HepG2 (cell line): Measurements from ENCODE around the gene ZNF281. TPM values are rescaled to one million over a fixed set of nuclear protein-coding genes. Genes with fewer than 3 reads are reported as not detected.

ENCODE experiments used
- ASH2L ChIP-seq: fragments of 300-600, 200-600 bp; sonication (generic); IDR thresholded peaks from 2 replicates; pipeline ENCODE4 v1.7.0; 2017; ENCODE audit warnings: low read depth, mild to moderate bottlenecking, moderate library complexity, mixed read lengths, low read length; ENCODE audit not compliant: insufficient read length
- CENPBD1 ChIP-seq: sonication (generic); formaldehyde crosslinking; IDR thresholded peaks from 2 replicates; pipeline ENCODE4 v1.8.0; 2022; ENCODE audit warnings: missing genetic modification reagents, low read depth, mild to moderate bottlenecking, borderline replicate concordance
- DZIP1 ChIP-seq: sonication (generic); formaldehyde crosslinking; IDR thresholded peaks from 2 replicates; pipeline ENCODE4 v1.5.0; 2020; ENCODE audit warnings: mild to moderate bottlenecking, missing genetic modification reagents
- HNRNPLL ChIP-seq: fragments of 200-400 bp; formaldehyde crosslinking; IDR thresholded peaks from 2 replicates; pipeline ENCODE4 v1.6.1; 2017; ENCODE audit warnings: mild to moderate bottlenecking, low read depth, low read length; ENCODE audit not compliant: poor library complexity, severe bottlenecking
- MIXL1 ChIP-seq: IDR thresholded peaks from 2 replicates; pipeline ENCODE4 v1.6.1; 2016
- MLX ChIP-seq: IDR thresholded peaks from 2 replicates; pipeline ENCODE4 v1.6.1; 2016
- NR1H2 ChIP-seq: sonication (generic); formaldehyde crosslinking; IDR thresholded peaks from 2 replicates; pipeline ENCODE4 v1.8.1; 2022; ENCODE audit warnings: low read depth, missing genetic modification reagents, borderline replicate concordance
- SALL1 ChIP-seq: sonication (generic); formaldehyde crosslinking; IDR thresholded peaks from 2 replicates; pipeline ENCODE4 v1.8.0; 2022; ENCODE audit warnings: mild to moderate bottlenecking, missing genetic modification reagents
- ZFP1 ChIP-seq: IDR thresholded peaks from 2 replicates; pipeline ENCODE4 v1.6.1; 2016
- ZNF281 ChIP-seq: sonication (generic); formaldehyde crosslinking; IDR thresholded peaks from 2 replicates; pipeline ENCODE4 v1.4.0; 2020; ENCODE audit warnings: missing genetic modification reagents, borderline replicate concordance
- ZNF770 ChIP-seq: sonication (generic); formaldehyde crosslinking; IDR thresholded peaks from 2 replicates; pipeline ENCODE4 v1.5.0; 2020; ENCODE audit warnings: mild to moderate bottlenecking, missing genetic modification reagents
- ZNF772 ChIP-seq: sonication (generic); formaldehyde crosslinking; IDR thresholded peaks from 2 replicates; pipeline ENCODE4 v1.5.0; 2020; ENCODE audit warnings: mild to moderate bottlenecking, missing genetic modification reagents
- ZNF775 ChIP-seq: sonication (generic); formaldehyde crosslinking; IDR thresholded peaks from 2 replicates; pipeline ENCODE4 v1.4.0; 2020; ENCODE audit warnings: missing genetic modification reagents, mild to moderate bottlenecking, moderate library complexity, borderline replicate concordance
- polyA plus RNA-seq, 8 experiments: library from polyadenylated mRNA; depleted of rRNA in 3 of 8; stranded (reverse) in 7 of 8; unstranded in 1 of 8; fragments of >200 nt; fragmentation: Illumina TruSeq in 4 of 8; extraction: Trizol in 4 of 8; gene quantifications; 2 replicates each; pipeline versions ENCODE4 v1.2.1 to v1.2.3, GENCODE V29; 2011 to 2016; ENCODE audit warnings: low read depth in 4 of 8, missing spikeins in 1 of 8, mixed read lengths in 1 of 8; ENCODE audit not compliant: insufficient read depth in 1 of 8
- total RNA-seq, 5 experiments: library from RNA; depleted of rRNA; stranded (reverse); fragments of >200 nt; fragmentation: Illumina TruSeq; extraction: Trizol; gene quantifications; 2 replicates each; pipeline ENCODE4 v1.2.3, GENCODE V29; 2016; ENCODE audit warnings: low read depth in 1 of 5
- TF ChIP-seq, protein P1 (sequence below): IDR thresholded peaks from 2 replicates; pipeline ENCODE4 v1.6.1; 2016; ENCODE audit warnings: low read depth
- TF ChIP-seq, protein P2 (sequence below): sonication (generic); formaldehyde crosslinking; IDR thresholded peaks from 2 replicates; pipeline ENCODE4 v1.8.0; 2022; ENCODE audit warnings: low read depth, missing genetic modification reagents

Gene ZNF281
- total and polyA plus RNA-seq, 2 of the 13 experiments (the other 11 are each of a cell fraction or from before 2014, with no cell fraction given) = 7.7 to 20.6 TPM

DNA sequence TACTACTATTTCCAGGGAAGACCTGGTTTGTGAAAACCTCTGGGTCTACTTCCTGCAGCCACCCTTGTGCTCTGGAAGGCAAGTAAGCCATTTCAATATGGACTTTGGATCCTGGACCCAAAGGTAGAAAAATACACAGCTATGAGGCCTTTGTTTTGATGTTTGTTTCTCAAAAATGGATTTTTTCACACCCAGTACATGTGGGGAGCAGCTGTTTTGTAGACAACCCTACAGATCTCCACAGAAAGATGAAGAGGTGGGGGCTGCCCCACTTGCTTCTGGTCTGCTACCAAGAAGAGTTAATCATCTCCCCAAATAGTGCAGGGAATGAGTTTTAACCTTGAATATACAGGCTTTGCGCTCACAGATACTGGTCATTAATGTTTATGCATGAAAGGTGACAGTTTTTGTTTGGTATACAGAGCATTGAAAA, 29.2 kb downstream of the ZNF281 start (continued):
- TF ChIP-seq NR1H2 (CRISPR knock-in tag) (no peak), MLX (CRISPR knock-in tag) (no peak), ZNF770 (CRISPR knock-in tag) (no peak), ZNF772 (CRISPR knock-in tag) (no peak), ZNF775 (CRISPR knock-in tag) (no peak), SALL1 (peak; percentile 95), DZIP1 (CRISPR knock-in tag) (no peak), HNRNPLL (no peak), CENPBD1 (CRISPR knock-in tag) (no peak), ZNF281 (CRISPR knock-in tag) (no peak), ZFP1 (CRISPR knock-in tag) (no peak), ASH2L (peak; percentile 39), MIXL1 (CRISPR knock-in tag) (no peak)
- TF ChIP-seq, protein P1, sequence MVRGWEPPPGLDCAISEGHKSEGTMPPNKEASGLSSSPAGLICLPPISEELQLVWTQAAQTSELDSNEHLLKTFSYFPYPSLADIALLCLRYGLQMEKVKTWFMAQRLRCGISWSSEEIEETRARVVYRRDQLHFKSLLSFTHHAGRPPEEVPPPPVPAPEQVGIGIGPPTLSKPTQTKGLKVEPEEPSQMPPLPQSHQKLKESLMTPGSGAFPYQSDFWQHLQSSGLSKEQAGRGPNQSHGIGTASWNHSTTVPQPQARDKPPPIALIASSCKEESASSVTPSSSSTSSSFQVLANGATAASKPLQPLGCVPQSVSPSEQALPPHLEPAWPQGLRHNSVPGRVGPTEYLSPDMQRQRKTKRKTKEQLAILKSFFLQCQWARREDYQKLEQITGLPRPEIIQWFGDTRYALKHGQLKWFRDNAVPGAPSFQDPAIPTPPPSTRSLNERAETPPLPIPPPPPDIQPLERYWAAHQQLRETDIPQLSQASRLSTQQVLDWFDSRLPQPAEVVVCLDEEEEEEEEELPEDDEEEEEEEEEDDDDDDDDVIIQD = 0 out of 2 replicates have a peak, but pooled peaks have one; percentile 22
- TF ChIP-seq, protein P2, sequence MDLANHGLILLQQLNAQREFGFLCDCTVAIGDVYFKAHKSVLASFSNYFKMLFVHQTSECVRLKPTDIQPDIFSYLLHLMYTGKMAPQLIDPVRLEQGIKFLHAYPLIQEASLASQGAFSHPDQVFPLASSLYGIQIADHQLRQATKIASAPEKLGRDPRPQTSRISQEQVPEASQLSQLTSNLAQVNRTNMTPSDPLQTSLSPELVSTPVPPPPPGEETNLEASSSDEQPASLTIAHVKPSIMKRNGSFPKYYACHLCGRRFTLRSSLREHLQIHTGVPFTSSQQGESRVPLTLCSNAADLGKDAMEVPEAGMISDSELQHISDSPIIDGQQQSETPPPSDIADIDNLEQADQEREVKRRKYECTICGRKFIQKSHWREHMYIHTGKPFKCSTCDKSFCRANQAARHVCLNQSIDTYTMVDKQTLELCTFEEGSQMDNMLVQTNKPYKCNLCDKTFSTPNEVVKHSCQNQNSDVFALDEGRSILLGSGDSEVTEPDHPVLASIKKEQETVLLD (CRISPR knock-in tag) = no peak
